SK-N-SH treated with all-trans-retinoic acid at 6 μM for 48 hours (cell line): ENCODE measurements around the gene GUCY1A2.

Experiments used
- ATAC-seq: fragments of 200-7000 bp; cut with Tn5 transposase; 3 replicates; pipeline ENCODE4 v1.9.1; 2020; ENCODE audit warnings: mild to moderate bottlenecking, moderate library complexity
- ARNTL ChIP-seq: fragments of 450-650 bp; formaldehyde crosslinking; IDR thresholded peaks from 2 replicates; pipeline ENCODE4 v1.5.0; 2020; ENCODE audit warnings: low read depth, mild to moderate bottlenecking, moderate library complexity, borderline replicate concordance
- BACH2 ChIP-seq: fragments of 250-450 bp; sonication (Bioruptor Pico); IDR thresholded peaks from 2 replicates; pipeline ENCODE4 v1.9.0; 2021; ENCODE audit warnings: mild to moderate bottlenecking, borderline replicate concordance
- CSDC2 ChIP-seq: fragments of 250-450 bp; sonication (Bioruptor Pico); IDR thresholded peaks from 2 replicates; pipeline ENCODE4 v1.5.0; 2020; ENCODE audit warnings: mild to moderate bottlenecking, moderate library complexity
- GLIS3 ChIP-seq: fragments of 250-450 bp; sonication (Bioruptor Pico); IDR thresholded peaks from 2 replicates; pipeline ENCODE4 v1.5.0; 2020; ENCODE audit warnings: mild to moderate bottlenecking, moderate library complexity
- ISL1 ChIP-seq: fragments of 250-450 bp; sonication (Bioruptor Pico); IDR thresholded peaks from 2 replicates; pipeline ENCODE4 v2.1.2; 2022; ENCODE audit warnings: mild to moderate bottlenecking, moderate library complexity
- PPARA ChIP-seq: fragments of 250-450 bp; sonication (Bioruptor Pico); IDR thresholded peaks from 2 replicates; pipeline ENCODE4 v1.5.0; 2020; ENCODE audit warnings: mild to moderate bottlenecking, borderline replicate concordance
- SNAI2 ChIP-seq: fragments of 250-450 bp; sonication (Bioruptor Pico); IDR thresholded peaks from 2 replicates; pipeline ENCODE4 v1.5.0; 2020; ENCODE audit warnings: mild to moderate bottlenecking, moderate library complexity
- TCF4 ChIP-seq: fragments of 250-450 bp; sonication (Bioruptor Pico); IDR thresholded peaks from 2 replicates; pipeline ENCODE4 v1.8.0; 2021; ENCODE audit warnings: mild to moderate bottlenecking, moderate library complexity, borderline replicate concordance
- TOX ChIP-seq: fragments of 250-450 bp; sonication (Bioruptor Pico); IDR thresholded peaks from 2 replicates; pipeline ENCODE4 v1.8.0; 2021; ENCODE audit warnings: mild to moderate bottlenecking, moderate library complexity, borderline replicate concordance
- TSHZ2 ChIP-seq: fragments of 250-450 bp; sonication (Bioruptor Pico); IDR thresholded peaks from 2 replicates; pipeline ENCODE4 v1.5.0; 2020; ENCODE audit warnings: mild to moderate bottlenecking, moderate library complexity
- ZC3H10 ChIP-seq: fragments of 250-450 bp; sonication (Bioruptor Pico); IDR thresholded peaks from 2 replicates; pipeline ENCODE4 v1.5.1; 2021; ENCODE audit warnings: mild to moderate bottlenecking, moderate library complexity
- ZFP3 ChIP-seq: fragments of 250-450 bp; sonication (Bioruptor Pico); IDR thresholded peaks from 2 replicates; pipeline ENCODE4 v1.5.0; 2020; ENCODE audit warnings: mild to moderate bottlenecking, moderate library complexity
- ZFP30 ChIP-seq: fragments of 450-650 bp; formaldehyde crosslinking; IDR thresholded peaks from 2 replicates; pipeline ENCODE4 v1.5.0; 2022; ENCODE audit warnings: mild to moderate bottlenecking, moderate library complexity
- ZNF565 ChIP-seq: fragments of 450-650 bp; formaldehyde crosslinking; conservative IDR thresholded peaks from 2 replicates; pipeline ENCODE4 v1.5.0; 2020; ENCODE audit warnings: low read depth, mild to moderate bottlenecking, moderate library complexity
- ZNF70 ChIP-seq: fragments of 450-650 bp; formaldehyde crosslinking; IDR thresholded peaks from 2 replicates; pipeline ENCODE4 v1.5.0; 2020; ENCODE audit warnings: mild to moderate bottlenecking, moderate library complexity
- ZNF8 ChIP-seq: fragments of 450-650 bp; formaldehyde crosslinking; IDR thresholded peaks from 2 replicates; pipeline ENCODE4 v1.5.0; 2020; ENCODE audit warnings: mild to moderate bottlenecking, moderate library complexity
- TF ChIP-seq, protein P1 (sequence below): fragments of 250-450 bp; sonication (Bioruptor Pico); IDR thresholded peaks from 2 replicates; pipeline ENCODE4 v1.8.0; 2021; ENCODE audit warnings: low read depth, mild to moderate bottlenecking, moderate library complexity, borderline replicate concordance
- TF ChIP-seq, protein P2 (sequence below): fragments of 250-450 bp; sonication (Bioruptor Pico); IDR thresholded peaks from 2 replicates; pipeline ENCODE4 v1.5.1; 2021; ENCODE audit warnings: mild to moderate bottlenecking, moderate library complexity
- TF ChIP-seq, protein P3 (sequence below): fragments of 250-450 bp; sonication (Bioruptor Pico); IDR thresholded peaks from 2 replicates; pipeline ENCODE4 v1.8.0; 2020; ENCODE audit warnings: mild to moderate bottlenecking, moderate library complexity, borderline replicate concordance
- TF ChIP-seq, protein P4 (sequence below): fragments of 250-450 bp; sonication (Bioruptor Pico); IDR thresholded peaks from 2 replicates; pipeline ENCODE4 v1.5.1; 2020; ENCODE audit warnings: low read depth, mild to moderate bottlenecking, moderate library complexity

Gene GUCY1A2

GRCh38 chr11:106943089-106943488, 75.2 kb downstream of the GUCY1A2 start:
- ATAC-seq = no peak
- TF ChIP-seq ZNF8 = no peak
- TF ChIP-seq, protein P1, sequence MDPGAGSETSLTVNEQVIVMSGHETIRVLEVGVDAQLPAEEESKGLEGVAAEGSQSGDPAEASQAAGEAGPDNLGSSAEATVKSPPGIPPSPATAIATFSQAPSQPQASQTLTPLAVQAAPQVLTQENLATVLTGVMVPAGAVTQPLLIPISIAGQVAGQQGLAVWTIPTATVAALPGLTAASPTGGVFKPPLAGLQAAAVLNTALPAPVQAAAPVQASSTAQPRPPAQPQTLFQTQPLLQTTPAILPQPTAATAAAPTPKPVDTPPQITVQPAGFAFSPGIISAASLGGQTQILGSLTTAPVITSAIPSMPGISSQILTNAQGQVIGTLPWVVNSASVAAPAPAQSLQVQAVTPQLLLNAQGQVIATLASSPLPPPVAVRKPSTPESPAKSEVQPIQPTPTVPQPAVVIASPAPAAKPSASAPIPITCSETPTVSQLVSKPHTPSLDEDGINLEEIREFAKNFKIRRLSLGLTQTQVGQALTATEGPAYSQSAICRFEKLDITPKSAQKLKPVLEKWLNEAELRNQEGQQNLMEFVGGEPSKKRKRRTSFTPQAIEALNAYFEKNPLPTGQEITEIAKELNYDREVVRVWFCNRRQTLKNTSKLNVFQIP (CRISPR knock-in tag) = no peak
- TF ChIP-seq ZC3H10 (CRISPR knock-in tag) = no peak
- TF ChIP-seq TCF4 (CRISPR knock-in tag) = no peak
- TF ChIP-seq BACH2 (CRISPR knock-in tag) = no peak
- no peak for TF ChIP-seq ZFP3 (CRISPR knock-in tag)
- no peak for TF ChIP-seq ZNF70 (CRISPR knock-in tag)
- no peak for TF ChIP-seq ISL1 (CRISPR knock-in tag)
- TF ChIP-seq ZFP30 (CRISPR knock-in tag) = no peak
- TF ChIP-seq ARNTL (CRISPR knock-in tag) = no peak
- no peak for TF ChIP-seq TSHZ2 (CRISPR knock-in tag)
- TF ChIP-seq, protein P2, sequence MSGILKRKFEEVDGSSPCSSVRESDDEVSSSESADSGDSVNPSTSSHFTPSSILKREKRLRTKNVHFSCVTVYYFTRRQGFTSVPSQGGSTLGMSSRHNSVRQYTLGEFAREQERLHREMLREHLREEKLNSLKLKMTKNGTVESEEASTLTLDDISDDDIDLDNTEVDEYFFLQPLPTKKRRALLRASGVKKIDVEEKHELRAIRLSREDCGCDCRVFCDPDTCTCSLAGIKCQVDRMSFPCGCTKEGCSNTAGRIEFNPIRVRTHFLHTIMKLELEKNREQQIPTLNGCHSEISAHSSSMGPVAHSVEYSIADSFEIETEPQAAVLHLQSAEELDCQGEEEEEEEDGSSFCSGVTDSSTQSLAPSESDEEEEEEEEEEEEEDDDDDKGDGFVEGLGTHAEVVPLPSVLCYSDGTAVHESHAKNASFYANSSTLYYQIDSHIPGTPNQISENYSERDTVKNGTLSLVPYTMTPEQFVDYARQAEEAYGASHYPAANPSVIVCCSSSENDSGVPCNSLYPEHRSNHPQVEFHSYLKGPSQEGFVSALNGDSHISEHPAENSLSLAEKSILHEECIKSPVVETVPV (CRISPR knock-in tag) = no peak
- TF ChIP-seq SNAI2 = no peak
- TF ChIP-seq GLIS3 = no peak
- no peak for TF ChIP-seq ZNF565 (CRISPR knock-in tag)
- TF ChIP-seq PPARA = no peak
- TF ChIP-seq, protein P3, sequence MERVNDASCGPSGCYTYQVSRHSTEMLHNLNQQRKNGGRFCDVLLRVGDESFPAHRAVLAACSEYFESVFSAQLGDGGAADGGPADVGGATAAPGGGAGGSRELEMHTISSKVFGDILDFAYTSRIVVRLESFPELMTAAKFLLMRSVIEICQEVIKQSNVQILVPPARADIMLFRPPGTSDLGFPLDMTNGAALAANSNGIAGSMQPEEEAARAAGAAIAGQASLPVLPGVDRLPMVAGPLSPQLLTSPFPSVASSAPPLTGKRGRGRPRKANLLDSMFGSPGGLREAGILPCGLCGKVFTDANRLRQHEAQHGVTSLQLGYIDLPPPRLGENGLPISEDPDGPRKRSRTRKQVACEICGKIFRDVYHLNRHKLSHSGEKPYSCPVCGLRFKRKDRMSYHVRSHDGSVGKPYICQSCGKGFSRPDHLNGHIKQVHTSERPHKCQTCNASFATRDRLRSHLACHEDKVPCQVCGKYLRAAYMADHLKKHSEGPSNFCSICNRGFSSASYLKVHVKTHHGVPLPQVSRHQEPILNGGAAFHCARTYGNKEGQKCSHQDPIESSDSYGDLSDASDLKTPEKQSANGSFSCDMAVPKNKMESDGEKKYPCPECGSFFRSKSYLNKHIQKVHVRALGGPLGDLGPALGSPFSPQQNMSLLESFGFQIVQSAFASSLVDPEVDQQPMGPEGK (CRISPR knock-in tag) = no peak
- TF ChIP-seq TOX (CRISPR knock-in tag) = no peak

GRCh38 chr11:106939157-106939556, 79.1 kb downstream of the GUCY1A2 start:
- TF ChIP-seq PPARA (no peak), BACH2 (CRISPR knock-in tag) (no peak), ZNF70 (CRISPR knock-in tag) (no peak), ARNTL (CRISPR knock-in tag) (no peak)
- TF ChIP-seq, protein P4, sequence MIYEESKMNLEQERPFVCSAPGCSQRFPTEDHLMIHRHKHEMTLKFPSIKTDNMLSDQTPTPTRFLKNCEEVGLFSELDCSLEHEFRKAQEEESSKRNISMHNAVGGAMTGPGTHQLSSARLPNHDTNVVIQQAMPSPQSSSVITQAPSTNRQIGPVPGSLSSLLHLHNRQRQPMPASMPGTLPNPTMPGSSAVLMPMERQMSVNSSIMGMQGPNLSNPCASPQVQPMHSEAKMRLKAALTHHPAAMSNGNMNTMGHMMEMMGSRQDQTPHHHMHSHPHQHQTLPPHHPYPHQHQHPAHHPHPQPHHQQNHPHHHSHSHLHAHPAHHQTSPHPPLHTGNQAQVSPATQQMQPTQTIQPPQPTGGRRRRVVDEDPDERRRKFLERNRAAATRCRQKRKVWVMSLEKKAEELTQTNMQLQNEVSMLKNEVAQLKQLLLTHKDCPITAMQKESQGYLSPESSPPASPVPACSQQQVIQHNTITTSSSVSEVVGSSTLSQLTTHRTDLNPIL (CRISPR knock-in tag) = no peak
- TF ChIP-seq, protein P1 (CRISPR knock-in tag) = no peak
- no peak for ATAC-seq

DNA sequence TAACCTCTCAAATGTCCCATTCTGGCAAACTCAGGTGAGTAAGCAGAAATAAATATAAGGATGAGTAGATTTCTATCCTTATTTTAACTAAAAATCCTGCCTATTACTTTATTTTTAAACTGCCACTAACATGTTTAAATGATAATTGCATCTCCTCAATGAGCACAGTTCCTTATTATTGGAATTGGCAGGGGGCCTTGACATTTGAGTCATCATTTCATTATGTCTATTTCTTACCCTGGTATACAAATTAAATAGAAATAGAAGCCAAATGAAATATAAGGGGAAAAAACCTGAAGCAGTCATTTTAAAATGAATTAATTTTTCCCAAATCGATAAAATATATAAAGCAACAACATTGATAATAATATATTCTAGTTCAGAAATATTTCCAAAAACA, 81.2 kb downstream of the GUCY1A2 start:
- ATAC-seq = no peak
- TF ChIP-seq ZNF8 (no peak), ZNF70 (CRISPR knock-in tag) (no peak), CSDC2 (CRISPR knock-in tag) (no peak), TSHZ2 (CRISPR knock-in tag) (no peak), PPARA (no peak)
- TF ChIP-seq, protein P2 (CRISPR knock-in tag) = no peak
- TF ChIP-seq, protein P3 (CRISPR knock-in tag) = no peak
